HAP-1 (cell line): ENCODE results near the gene PAPSS2.
A peak's percentile ranks its signal among the peaks of the same experiment; 100 is the strongest.
"Not testable (repeated sequence)": the region's sequence is repeated elsewhere in the genome, so short reads cannot be mapped to it uniquely, and the experiment has no call there.

ENCODE experiments used
- DNase-seq, 2 experiments: peaks; one replicate each; pipeline ENCODE4 v3.0.0-alpha.2; 2016 to 2020; ENCODE audit warnings: low spot score in 2 of 2
- H3K27me3 ChIP-seq: fragments of 250-450 bp; sonication (Bioruptor Pico); 2 replicates; pipeline ENCODE4 v1.5.1; 2020; ENCODE audit warnings: low read depth, mild to moderate bottlenecking, moderate library complexity
- H3K36me3 ChIP-seq: fragments of 250-450 bp; sonication (Bioruptor Pico); replicated peaks from 2 replicates; pipeline ENCODE4 v1.5.1; 2020; ENCODE audit warnings: mild to moderate bottlenecking
- H3K4me1 ChIP-seq: fragments of 250-450 bp; sonication (Bioruptor Pico); 2 replicates; pipeline ENCODE4 v1.5.1; 2020; ENCODE audit warnings: mild to moderate bottlenecking
- H3K4me3 ChIP-seq: fragments of 250-450 bp; sonication (Bioruptor Pico); 2 replicates; pipeline ENCODE4 v1.5.1; 2020; ENCODE audit warnings: mild to moderate bottlenecking, moderate library complexity
- H3K9me3 ChIP-seq: fragments of 250-450 bp; sonication (Bioruptor Pico); 2 replicates; pipeline ENCODE4 v1.5.1; 2020; ENCODE audit warnings: mild to moderate bottlenecking, moderate library complexity
- in situ Hi-C: fragments of 300-500 bp; cut with MboI; formaldehyde crosslinking; loops from 3 replicates; pipeline ENCODE4 v1.14.3; 2020; ENCODE audit warnings: low sequenced_read_pairs, inconsistent platforms, mixed read lengths

Gene PAPSS2

DNA sequence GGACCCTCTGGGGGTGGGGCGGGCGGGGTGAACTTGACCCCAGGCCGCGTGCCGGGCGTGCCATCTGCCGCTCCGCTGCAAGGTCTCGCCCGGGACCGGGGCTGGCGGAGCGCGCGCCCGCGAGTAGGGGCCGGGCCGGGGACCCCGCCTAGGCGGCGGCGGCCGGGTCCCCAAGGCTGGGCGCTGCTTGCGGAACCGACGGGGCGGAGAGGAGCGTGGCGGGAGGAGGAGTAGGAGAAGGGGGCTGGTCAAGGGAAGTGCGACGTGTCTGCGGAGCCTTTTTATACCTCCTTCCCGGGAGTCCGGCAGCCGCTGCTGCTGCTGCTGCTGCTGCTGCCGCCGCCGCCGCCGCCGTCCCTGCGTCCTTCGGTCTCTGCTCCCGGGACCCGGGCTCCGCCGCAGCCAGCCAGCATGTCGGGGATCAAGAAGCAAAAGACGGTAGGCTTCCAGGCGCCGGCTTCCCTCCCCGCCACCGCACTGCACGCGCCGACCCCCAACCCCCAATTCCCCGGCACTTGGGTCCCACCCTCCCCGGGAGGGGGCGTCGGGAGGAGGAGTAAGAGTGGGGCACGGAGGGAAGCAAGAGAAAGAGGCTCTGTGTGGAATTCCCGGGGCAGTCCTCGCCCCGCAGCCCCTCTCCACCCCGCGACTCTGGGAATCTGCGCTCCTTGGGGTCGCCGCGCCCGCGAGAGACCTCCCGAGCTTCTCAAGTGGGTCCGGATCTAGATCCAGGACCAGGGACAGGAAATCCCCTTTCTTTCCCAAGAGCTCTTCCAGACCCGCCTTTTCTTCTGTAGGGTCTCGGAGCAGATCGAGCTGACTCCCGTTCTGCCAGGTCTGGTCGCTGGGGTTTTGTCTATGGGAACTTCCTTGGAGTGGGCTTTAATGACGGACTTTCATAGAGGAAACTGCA is at the start of gene PAPSS2:
Gene PAPSS2, plus strand, starts transcription at position 308 of the 913 bp plus-strand sequence. Its CDS starts 104 bp downstream, at position 412.
- in situ Hi-C loops, result loop anchor here (25.0 kb wide), 1 partner anchor 1702 kb away; no protein-coding TSS in a partner anchor
- peak; percentile 52 to 70 for DNase-seq
- no peaks in the 10 kb centered on the region for H3K36me3 ChIP-seq
- peaks cover 20% of the 10 kb centered on the region for H3K4me1 ChIP-seq
- H3K4me3 ChIP-seq, result peak within 1 kb of the TSS; percentile 64
- H3K27me3 ChIP-seq, result no peaks in the 10 kb centered on the region
- H3K9me3 ChIP-seq, result no peaks in the 10 kb centered on the region

DNA sequence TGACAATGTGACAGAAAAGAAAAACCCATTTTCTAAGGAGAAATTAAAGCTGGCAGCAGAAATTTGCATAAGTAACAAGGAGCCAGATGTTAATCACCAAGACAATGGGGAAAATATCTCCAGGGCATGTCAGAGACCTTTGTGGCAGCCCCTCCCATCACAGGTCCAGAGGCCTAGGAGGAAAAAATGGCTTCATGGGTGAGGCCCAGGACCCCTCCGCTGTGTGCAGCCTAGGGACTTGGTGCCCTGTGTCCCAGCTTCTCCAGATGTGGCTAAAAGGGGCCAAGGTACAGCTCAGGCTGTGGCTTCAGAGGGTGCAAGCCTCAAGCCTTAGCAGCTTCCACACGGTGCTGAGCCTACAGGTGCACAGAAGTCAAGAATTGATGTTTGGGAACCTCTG is 48.3 kb upstream of the PAPSS2 start:
- H3K27me3 ChIP-seq, in situ Hi-C loops, H3K4me3 ChIP-seq: not testable (repeated sequence)

DNA sequence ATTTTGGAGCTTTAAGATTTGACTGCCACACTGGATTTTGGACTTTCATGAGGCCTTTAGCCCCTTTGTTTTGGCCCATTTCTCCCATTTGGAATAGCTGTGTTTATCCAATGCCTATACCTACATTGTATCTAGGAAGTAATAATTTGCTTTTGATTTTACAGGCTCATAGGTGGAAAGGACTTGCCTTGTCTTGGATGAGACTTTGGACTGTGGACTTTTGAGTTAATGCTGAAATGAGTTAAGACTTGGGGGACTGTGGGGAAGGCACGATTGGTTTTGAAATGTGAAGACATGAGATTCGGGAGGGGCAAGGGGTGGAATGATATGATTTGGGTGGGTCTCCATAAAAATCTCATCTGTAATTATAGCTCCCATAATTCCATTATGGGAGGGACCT is 47.6 kb upstream of the PAPSS2 start:
- peaks cover 7% of the 10 kb centered on the region for H3K4me1 ChIP-seq
- in situ Hi-C loops, result no loop called here
- DNase-seq, result no peak
- H3K9me3 ChIP-seq, result peaks cover 11% of the 10 kb centered on the region; the same call in 1 of the 2 replicates
- no peak overlapping the region for H3K4me3 ChIP-seq
- no peaks in the 10 kb centered on the region; the same call in 1 of the 2 replicates for H3K36me3 ChIP-seq
- no peaks in the 10 kb centered on the region for H3K27me3 ChIP-seq

More for the DNA sequence above, 48.3 kb upstream of the PAPSS2 start:
- not testable (repeated sequence) for DNase-seq, H3K4me1 ChIP-seq, H3K36me3 ChIP-seq
- H3K9me3 ChIP-seq, result peaks cover 11% of the 10 kb centered on the region; the same call in 1 of the 2 replicates

DNA sequence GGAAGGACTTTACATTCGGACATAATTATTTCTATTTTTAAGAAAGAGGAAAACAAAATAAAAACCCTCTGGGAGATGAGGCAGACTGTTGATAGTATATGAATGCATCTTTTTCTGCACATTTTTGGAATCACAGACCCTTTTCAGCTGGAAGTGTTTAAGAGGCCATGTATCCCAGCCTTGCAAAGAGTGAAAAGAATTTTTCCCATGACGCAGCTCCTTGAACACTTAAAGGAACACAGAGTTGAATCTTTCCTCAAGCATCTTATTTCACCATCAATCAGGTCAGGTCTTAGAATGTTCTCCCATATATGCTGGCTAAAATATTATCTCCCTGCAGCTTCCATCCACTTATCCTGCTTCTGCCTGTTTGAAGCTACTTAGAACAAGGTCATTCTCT is 45.9 kb upstream of the PAPSS2 start:
- in situ Hi-C loops, result no loop called here
- DNase-seq, result no peak
- Histone ChIP-seq H3K27me3 (no peaks in the 10 kb centered on the region), H3K4me1 (peaks cover 2% of the 10 kb centered on the region), H3K9me3 (peaks cover 11% of the 10 kb centered on the region; the same call in 1 of the 2 replicates), H3K4me3 (no peak overlapping the region), H3K36me3 (no peaks in the 10 kb centered on the region)

DNA sequence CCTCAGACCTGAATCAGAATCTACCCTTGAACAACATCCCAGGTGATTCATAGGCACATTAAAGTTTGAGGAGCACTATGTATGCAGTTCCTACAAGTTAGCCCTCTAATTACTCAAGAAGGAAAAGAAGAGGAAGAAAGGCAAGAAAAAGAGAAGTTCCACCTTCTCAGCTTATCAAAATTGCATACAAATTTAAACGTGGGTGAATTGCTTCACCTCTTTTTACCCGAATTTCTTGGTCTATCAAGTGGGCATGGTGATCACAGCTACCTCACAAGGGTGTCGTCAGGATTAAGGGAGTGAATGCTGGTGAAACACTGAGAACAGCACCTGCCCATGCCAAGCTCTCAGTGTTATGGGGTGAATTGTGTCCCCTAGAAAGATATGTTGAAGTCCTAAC is 43.8 kb upstream of the PAPSS2 start:
- Histone ChIP-seq H3K9me3 (peaks cover 11% of the 10 kb centered on the region; the same call in 1 of the 2 replicates), H3K4me3 (no peak overlapping the region), H3K27me3 (no peaks in the 10 kb centered on the region), H3K4me1 (peaks cover 7% of the 10 kb centered on the region), H3K36me3 (no peaks in the 10 kb centered on the region)
- in situ Hi-C loops, result no loop called here
- no peak for DNase-seq

DNA sequence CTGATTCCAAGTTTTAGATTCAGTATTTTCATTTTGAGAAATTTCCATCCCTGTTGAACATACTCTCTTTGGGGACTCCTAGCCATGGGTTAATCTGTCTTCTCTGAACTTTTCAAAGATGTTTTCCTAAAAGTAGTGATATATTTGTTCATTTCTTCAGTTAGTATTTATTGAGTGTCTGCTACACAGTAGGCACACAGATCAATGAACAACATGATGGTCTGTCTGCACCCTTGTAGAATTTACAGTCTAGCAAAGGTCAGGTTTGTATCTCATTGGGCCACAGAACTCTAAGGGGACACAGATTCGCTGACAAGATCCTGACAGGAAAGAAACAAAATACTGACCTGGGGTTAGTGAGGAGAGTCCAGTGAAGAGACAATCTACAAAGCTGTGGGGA is 42.2 kb upstream of the PAPSS2 start:
- no peaks in the 10 kb centered on the region for H3K36me3 ChIP-seq
- peaks cover 11% of the 10 kb centered on the region for H3K4me1 ChIP-seq
- DNase-seq, result no peak
- H3K9me3 ChIP-seq, result 0 out of 2 replicates have a peak, but pooled peaks cover 3% of the 10 kb centered on the region
- in situ Hi-C loops, result no loop called here
- no peaks in the 10 kb centered on the region for H3K27me3 ChIP-seq
- H3K4me3 ChIP-seq, result no peak overlapping the region

DNA sequence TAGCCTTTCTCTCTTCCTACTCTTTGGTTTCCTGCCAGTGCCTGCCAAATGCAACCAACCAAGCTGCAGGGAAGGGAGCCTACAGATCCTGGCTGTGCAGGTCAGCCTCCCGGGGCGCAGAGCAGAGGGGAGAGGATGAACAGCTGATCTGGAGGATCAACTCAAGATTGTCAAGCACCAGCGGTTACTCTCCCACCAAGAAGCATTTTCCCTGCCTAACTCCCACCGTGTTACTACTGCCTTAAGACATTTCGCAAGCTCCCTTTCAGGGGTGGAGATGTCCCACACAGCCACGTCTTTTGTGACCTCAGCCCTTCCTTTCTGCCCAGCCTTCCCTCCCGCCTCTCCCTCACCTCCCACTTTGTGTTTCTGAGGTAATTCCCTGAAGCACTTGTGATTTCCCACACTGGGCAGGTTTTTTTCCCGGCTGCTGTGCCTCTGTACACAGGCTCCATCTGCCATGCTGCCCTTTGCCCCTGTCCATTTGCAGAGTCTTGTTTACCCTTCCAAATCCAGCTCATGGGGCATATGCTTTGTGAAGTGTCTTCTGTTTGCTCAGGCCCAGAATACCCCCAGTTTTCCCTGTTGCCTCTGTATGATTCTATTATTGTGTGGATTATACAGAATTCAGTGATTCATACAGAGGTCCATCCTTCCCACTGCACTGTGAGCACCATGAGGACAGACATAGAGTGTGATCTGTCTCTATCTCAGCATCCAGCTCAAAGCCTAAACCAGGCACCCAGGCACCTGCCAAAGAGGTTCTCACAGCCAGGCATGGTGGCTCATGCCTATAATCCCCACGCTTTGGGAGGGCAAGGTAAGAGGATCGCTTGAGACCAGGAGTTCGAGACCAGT is 40.9 kb upstream of the PAPSS2 start:
- H3K9me3 ChIP-seq, result no peaks in the 10 kb centered on the region
- H3K4me1 ChIP-seq, result peaks cover 23% of the 10 kb centered on the region
- H3K4me3 ChIP-seq, result no peak overlapping the region
- H3K36me3 ChIP-seq, result no peaks in the 10 kb centered on the region
- no peak for DNase-seq
- in situ Hi-C loops, result no loop called here
- no peaks in the 10 kb centered on the region for H3K27me3 ChIP-seq

DNA sequence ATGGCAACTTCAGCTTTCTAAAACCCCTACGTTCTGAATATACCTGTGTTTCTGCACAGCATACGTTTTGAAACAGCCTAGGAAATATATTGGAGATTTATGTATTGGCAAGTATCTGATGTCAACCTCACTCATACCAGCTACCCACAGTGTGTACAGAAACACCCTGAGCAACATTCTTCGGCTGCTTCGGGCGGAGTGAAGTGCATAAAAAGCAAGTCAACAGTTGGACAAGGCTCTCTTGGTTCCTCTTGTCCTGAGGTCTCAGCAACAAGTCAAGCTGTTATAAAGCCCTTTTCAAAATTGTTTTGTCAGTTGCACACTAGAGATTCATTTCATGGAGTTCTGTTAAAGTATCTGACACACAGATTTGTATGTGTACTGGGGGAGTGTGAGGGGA is 40.0 kb upstream of the PAPSS2 start:
- DNase-seq, result no peak
- Histone ChIP-seq H3K9me3 (no peaks in the 10 kb centered on the region), H3K4me3 (no peak overlapping the region), H3K27me3 (no peaks in the 10 kb centered on the region), H3K4me1 (peaks cover 31% of the 10 kb centered on the region), H3K36me3 (no peaks in the 10 kb centered on the region)
- in situ Hi-C loops, result no loop called here

DNA sequence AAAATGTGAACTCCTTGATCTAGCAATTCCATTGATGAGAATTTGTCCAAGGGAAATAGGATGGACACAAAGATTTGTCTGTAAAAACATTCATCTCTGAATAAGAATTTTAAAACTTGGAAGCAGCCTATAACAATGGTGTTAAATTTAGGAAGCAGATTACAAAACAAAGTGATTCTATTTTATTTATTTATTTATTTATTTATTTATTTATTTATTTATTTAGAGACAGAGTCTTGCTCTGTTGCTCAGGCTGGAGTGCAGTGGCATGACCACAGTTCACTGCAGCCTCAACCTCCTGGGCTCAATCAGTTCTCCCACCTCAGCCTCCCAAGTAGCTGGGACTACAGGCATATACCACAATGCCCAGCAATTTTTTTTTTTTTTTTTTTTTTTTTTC is 38.2 kb upstream of the PAPSS2 start:
- H3K9me3 ChIP-seq, H3K4me3 ChIP-seq, H3K36me3 ChIP-seq, H3K27me3 ChIP-seq, in situ Hi-C loops, DNase-seq: not testable (repeated sequence)
- peaks cover 46% of the 10 kb centered on the region for H3K4me1 ChIP-seq

DNA sequence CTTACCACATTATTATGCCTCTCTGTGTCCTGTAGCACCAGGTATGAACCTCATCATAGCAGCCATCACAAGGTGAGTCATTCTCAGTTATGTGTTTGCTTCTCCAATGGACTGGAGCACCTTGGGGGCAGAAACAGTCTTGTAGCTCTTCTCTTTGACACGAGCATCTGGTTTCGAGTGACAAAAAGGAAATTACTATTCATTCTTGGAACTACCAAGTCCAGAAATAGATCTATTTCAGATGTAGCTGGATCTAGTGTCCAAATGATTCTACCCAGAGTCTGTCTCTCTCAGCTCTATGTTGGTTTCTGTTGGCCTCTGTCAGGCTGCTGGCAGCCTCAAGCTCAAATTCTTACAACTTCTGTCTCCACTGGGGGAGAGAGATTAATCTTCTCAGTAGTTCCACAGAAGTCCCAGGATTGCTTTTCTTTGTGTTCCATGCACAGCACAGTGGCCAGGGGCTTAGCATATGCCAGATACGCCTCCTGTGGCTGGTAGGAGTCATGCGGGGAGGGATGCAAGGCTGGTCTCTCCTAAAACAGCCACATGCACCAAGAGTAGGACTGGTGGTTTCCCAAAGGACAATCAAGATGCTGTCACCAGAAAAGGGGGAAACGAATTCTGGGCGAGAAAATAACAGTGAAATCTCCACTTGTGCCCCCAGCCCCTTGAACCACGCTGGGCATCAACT is 37.2 kb upstream of the PAPSS2 start:
- no peaks in the 10 kb centered on the region for H3K36me3 ChIP-seq
- no peaks in the 10 kb centered on the region for H3K9me3 ChIP-seq
- peak; percentile 36 to 65 for DNase-seq
- H3K27me3 ChIP-seq, result no peaks in the 10 kb centered on the region
- H3K4me3 ChIP-seq, result no peak overlapping the region
- peaks cover 54% of the 10 kb centered on the region for H3K4me1 ChIP-seq
- in situ Hi-C loops, result no loop called here

DNA sequence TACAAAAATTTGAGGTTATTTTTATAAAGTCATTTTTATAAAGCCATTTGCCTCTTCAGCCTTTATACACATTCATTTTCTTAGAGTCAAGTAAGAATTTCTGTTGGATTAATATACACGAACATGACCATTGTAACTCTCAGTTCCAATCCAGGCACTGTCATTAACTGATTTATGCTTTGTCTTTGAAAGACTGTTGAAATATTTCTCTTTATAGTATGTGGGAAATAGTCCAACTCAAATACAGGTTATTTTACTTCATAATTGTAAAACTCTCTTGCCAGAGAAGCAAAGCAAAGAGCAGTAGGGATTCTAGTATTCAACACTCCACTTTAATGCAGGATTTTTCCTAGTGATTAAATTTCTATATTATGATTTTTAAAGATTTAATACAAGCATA is 36.5 kb upstream of the PAPSS2 start:
- Histone ChIP-seq H3K4me3 (no peak overlapping the region), H3K36me3 (no peaks in the 10 kb centered on the region), H3K27me3 (no peaks in the 10 kb centered on the region), H3K9me3 (no peaks in the 10 kb centered on the region), H3K4me1 (peaks cover 58% of the 10 kb centered on the region)
- in situ Hi-C loops, result no loop called here
- no peak for DNase-seq

DNA sequence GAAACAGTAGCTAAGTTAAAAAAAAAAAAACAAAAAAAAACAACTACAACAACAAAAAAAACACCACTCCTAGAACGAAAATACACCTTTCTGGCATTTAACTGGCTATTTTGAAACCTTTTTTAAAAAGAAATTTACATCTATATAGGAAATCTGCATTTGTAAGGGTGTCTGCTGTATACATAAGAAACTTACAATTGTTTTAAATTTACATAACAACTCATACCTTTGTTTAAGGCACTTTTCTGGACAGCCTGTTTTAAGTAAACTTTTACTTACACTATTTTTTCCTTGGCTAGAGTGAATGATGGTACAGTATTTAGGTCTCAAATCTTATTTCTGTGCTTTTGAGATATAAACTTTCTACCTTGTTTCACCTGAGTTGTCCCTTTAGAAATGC is 34.0 kb upstream of the PAPSS2 start:
- H3K27me3 ChIP-seq, result no peaks in the 10 kb centered on the region

DNA sequence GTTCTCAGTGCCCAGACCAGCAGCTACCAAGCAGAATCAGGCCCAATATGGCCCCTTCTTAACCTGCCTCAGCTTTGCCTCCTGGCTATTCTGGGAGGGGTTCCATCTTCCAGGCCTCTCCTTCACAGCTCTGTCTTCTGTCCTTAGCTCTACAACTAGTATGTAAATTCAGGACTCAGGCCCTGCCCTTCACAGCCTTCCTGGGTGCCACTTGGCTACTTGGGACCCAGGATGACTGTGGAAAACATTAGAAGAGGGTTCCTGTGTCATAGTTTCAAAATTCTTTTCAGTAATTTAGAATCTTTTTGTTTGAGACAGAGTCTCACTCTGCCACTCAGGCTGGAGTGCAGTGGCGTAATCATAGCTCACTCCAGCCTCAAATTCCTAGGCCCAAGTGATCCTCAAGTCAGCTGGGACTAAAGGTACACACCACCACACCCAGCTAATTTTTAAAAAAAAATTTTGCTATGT is 33.2 kb upstream of the PAPSS2 start:
- DNase-seq, result peak; percentile 49 to 61
- Histone ChIP-seq H3K27me3 (no peaks in the 10 kb centered on the region), H3K4me1 (peaks cover 52% of the 10 kb centered on the region), H3K36me3 (no peaks in the 10 kb centered on the region), H3K9me3 (no peaks in the 10 kb centered on the region), H3K4me3 (no peak overlapping the region)
- in situ Hi-C loops, result no loop called here

More for the DNA sequence above, 34.0 kb upstream of the PAPSS2 start:
- Histone ChIP-seq H3K4me1 (peaks cover 56% of the 10 kb centered on the region), H3K4me3 (no peak overlapping the region), H3K9me3 (no peaks in the 10 kb centered on the region), H3K36me3 (no peaks in the 10 kb centered on the region)
- in situ Hi-C loops, result no loop called here
- peak in 1 of 2 experiments; percentile 96 for DNase-seq
